ENCODE measurements around the gene FZD10.

FZD10 gene

DNA sequence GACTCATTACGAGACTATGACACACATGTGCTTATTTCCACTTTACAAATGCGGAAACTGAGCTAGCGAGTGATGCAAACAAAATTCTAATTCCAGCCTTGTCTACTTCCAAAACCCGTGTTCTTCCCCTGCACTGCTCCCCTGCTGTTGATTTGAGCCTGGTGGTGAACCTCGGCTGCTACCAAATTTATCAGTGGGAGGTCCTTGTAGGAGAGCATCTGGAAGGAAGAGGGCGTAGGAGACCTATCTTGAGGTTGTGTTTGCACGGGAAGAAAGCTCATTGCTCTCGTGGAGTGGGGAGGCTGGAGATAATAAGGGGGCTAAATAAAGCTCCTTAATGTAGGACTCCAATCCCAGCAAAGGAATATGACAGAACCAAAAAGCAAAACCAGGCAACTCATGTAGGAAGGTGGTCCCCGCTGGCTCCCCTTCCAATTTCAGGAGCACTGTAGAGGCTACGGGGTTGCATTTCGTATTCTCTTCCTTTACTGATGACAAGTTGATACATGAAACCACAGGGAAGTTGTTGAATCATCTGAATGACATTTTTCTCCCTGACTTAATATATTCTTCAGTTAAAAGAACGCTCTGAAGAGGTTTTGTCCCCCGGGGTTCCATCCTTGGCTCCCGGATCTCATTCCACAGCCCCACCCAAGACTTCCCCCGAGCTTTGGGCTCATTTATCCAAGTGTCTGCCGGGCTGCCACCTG, 52.6 kb downstream of the FZD10 start:
- no peak for DNase-seq

Data from CD4-positive, alpha-beta T cell treated with Interferon alpha-2 for 1 hour (primary cell).